ENCODE data around the gene SFN.
"Not testable (repeated sequence)": the region's sequence is repeated elsewhere in the genome, so short reads cannot be mapped to it uniquely, and the experiment has no call there.

Gene SFN

GRCh38 chr1:26831546-26832248 lies 31.3 kb upstream of the SFN start:
- DNase-seq (ENCODE audit: low read depth), result no peak
- H3K4me3 ChIP-seq (ENCODE audit: control insufficient read depth, low read depth, low read length), result no peak overlapping the region
- no peak for TF ChIP-seq CTCF (IDR thresholded peaks at IDR 0.05; ENCODE audit: control insufficient read depth, insufficient read depth, low read depth, low read length, missing control alignments)

- no peak overlapping the region for H3K4me3 ChIP-seq (ENCODE audit: control insufficient read depth, low read depth, low read length)
- no peak for DNase-seq (ENCODE audit: low read depth)
- no peak for TF ChIP-seq CTCF (IDR thresholded peaks at IDR 0.05; ENCODE audit: control insufficient read depth, insufficient read depth, low read depth, low read length, missing control alignments)
These were observed 30.5 kb upstream of the SFN start for GRCh38 chr1:26832249-26832960.

- DNase-seq (ENCODE audit: low read depth), result no peak
- TF ChIP-seq CTCF (IDR thresholded peaks at IDR 0.05; ENCODE audit: control insufficient read depth, insufficient read depth, low read depth, low read length, missing control alignments), result no peak
- no peak overlapping the region for H3K4me3 ChIP-seq (ENCODE audit: control insufficient read depth, low read depth, low read length)
These were observed 29.2 kb upstream of the SFN start for GRCh38 chr1:26833432-26834405.

DNA sequence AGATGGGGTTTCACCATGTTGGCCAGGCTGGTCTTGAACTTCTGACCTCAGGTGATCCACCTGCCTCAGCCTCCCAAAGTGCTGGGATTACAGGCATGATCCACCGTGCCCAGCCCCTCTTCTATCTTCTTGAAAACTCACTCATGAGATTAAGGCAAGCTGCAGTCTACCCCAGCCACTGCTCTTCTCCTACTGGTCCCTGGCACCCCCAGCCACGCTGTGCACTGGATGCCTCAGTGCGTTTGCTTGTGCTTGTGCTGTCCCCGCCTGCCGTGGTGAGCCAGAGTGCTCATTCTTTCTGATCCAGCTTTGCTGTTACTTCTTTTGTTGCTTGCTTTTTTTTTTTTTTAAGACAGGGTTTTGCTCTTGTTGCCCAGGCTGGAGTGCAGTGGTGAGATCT lies 25.3 kb upstream of the SFN start:
- not testable (repeated sequence) for H3K4me3 ChIP-seq (ENCODE audit: control insufficient read depth, low read depth, low read length); DNase-seq (ENCODE audit: low read depth)

- TF ChIP-seq CTCF (IDR thresholded peaks at IDR 0.05; ENCODE audit: control insufficient read depth, insufficient read depth, low read depth, low read length, missing control alignments), result no peak
- no peak for DNase-seq (ENCODE audit: low read depth)
These were observed 24.2 kb upstream of the SFN start for GRCh38 chr1:26838474-26839338.

GRCh38 chr1:26839339-26839722 lies 23.6 kb upstream of the SFN start:
- no peak for DNase-seq (ENCODE audit: low read depth)
- TF ChIP-seq CTCF (IDR thresholded peaks at IDR 0.05; ENCODE audit: control insufficient read depth, insufficient read depth, low read depth, low read length, missing control alignments), result no peak
- no peak overlapping the region for H3K4me3 ChIP-seq (ENCODE audit: control insufficient read depth, low read depth, low read length)

More at GRCh38 chr1:26838474-26839338, 24.2 kb upstream of the SFN start:
- H3K4me3 ChIP-seq (ENCODE audit: control insufficient read depth, low read depth, low read length), result no peak overlapping the region
